Measurements from ENCODE around the gene SLC7A5.

DNA sequence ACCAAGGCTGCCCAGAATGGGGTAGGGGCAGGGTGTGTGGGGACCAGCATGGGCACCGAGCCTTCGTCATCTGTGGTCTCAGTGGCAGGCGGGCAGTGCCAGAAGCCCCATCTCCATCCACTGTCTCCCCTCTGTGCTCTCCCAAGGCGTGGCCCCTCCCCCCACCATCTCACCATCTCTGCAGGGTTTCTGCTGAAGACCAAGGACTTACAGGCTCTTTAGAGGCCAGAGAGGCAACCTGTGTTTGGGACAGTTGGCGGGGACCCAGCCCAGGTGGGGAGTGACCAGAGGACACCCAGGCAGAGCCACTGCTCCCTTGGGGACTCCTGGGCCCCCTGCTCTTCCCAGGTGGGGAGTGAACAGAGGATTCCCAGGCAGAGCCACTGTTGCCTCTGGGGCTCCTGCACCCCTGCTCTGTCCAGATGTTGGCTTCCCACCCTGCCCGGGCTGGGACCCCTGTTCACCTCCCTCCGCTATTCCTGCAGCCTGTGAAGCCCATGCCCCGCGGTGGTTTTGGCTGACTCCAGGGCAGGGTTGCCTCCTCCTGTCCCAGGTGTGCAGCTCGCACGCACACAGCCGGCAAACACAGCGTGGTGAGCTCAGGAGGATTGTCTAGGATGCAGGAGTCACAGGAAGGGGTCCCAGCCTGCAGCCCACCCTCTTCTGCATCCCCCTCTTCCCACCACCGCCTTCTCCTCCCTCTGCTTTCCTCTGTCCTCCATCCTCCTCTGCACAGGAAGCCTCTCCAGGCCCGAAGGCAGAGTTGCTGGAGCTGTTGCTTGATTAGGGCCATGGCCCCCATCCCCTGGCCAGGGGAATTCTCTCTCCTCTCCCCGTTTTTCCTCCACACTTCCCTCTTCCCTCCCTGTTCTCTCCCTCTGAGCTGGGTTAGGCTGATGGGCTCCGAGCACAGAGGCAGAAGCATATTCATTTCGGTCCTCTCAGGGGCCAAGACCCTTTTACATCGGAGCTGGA, 45.0 kb downstream of the SLC7A5 start:
- TF ChIP-seq, protein P1, sequence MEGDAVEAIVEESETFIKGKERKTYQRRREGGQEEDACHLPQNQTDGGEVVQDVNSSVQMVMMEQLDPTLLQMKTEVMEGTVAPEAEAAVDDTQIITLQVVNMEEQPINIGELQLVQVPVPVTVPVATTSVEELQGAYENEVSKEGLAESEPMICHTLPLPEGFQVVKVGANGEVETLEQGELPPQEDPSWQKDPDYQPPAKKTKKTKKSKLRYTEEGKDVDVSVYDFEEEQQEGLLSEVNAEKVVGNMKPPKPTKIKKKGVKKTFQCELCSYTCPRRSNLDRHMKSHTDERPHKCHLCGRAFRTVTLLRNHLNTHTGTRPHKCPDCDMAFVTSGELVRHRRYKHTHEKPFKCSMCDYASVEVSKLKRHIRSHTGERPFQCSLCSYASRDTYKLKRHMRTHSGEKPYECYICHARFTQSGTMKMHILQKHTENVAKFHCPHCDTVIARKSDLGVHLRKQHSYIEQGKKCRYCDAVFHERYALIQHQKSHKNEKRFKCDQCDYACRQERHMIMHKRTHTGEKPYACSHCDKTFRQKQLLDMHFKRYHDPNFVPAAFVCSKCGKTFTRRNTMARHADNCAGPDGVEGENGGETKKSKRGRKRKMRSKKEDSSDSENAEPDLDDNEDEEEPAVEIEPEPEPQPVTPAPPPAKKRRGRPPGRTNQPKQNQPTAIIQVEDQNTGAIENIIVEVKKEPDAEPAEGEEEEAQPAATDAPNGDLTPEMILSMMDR (conservative IDR thresholded peaks at IDR 0.05), result no peak
- no peak for TF ChIP-seq ZFX (IDR thresholded peaks at IDR 0.05)

Data from C4-2B (cell line).